ENCODE results near the gene TLCD4. TPM values are rescaled to one million over a fixed set of nuclear protein-coding genes. Genes with fewer than 3 reads are reported as not detected.

TLCD4 gene
- total RNA-seq, 1 experiment from 2014 or later = 14.1 TPM

DNA sequence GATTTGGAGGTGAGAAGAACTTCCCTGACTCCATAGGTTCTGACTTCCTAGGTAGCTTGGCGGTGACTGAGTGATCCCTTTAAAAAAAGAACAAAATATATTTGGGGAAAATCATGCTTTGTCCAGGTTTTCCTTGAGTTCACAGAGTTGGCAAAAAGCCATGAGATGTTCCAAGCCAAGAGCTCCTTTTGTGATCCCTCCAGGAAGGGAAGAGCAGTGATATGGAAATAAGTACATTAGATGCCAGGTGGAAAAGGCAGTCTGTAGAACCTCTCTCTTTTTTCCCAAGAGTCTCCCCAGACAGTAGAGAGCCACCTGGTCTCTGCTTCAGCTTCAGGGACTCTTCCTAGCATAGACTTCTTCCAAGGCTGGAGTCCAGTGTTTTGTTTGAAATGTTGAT lies 10.2 kb downstream of the TLCD4 start:
- no peak overlapping the region for H3K27ac Mint-ChIP-seq (ENCODE audit: unreplicated experiment)
- POLR2A ChIA-PET = no interaction called here

DNA sequence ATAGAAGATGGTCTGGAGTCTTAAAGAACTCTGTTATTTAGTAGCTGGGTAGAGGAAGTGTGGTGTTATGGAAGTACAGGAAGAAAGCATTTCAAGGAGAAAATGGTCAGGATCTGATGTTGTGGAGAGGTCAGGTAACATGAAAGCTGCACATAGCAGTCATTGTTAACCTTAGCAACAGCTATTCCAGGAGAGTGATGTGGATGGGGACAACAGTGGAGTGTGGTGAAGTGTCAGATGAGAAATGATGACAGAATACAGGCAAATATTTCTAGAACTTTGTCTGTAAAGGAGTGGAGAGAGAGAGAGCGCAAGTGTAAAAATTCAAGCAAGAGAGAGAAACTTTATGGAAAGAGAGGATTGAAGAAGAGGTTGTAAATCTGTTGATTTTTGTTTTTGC lies 15.6 kb downstream of the TLCD4 start:
- Mint-ChIP-seq H3K27me3 (ENCODE audit: insufficient read depth, unreplicated experiment) (no peaks in the 10 kb centered on the region), H3K9me3 (ENCODE audit: unreplicated experiment) (no peaks in the 10 kb centered on the region), H3K27ac (ENCODE audit: unreplicated experiment) (no peak overlapping the region), H3K36me3 (ENCODE audit: insufficient read depth, unreplicated experiment) (peaks cover 4% of the 10 kb centered on the region), H3K4me3 (ENCODE audit: unreplicated experiment) (no peak overlapping the region), H3K4me1 (ENCODE audit: low read depth, unreplicated experiment) (no peaks in the 10 kb centered on the region)
- BruUV-seq (replicated peaks) = no TSS peak
- no peaks in the 10 kb centered on the region for H3K9me3 ChIP-seq
- no peak overlapping the region for H3K4me3 ChIP-seq (ENCODE audit: low read depth, low read length)
- intact Hi-C loops (cut with micrococcal nuclease; ENCODE audit: unreplicated experiment) = no loop called here
- no peaks in the 10 kb centered on the region for H3K36me3 ChIP-seq (ENCODE audit: control insufficient read depth, insufficient read depth, low read length)
- TF ChIP-seq CTCF (IDR thresholded peaks at IDR 0.05; ENCODE audit: insufficient read depth in 1 of 2, low read depth in 1 of 2, low read length in 1 of 2, severe bottlenecking in 1 of 2, unreplicated experiment in 1 of 2) = no peak
- H3K4me1 ChIP-seq = no peaks in the 10 kb centered on the region
- ChIA-PET CTCF (interaction anchor here (0.7 kb wide), 1 partner anchor 91 kb away, joined by 5 read pairs; no protein-coding TSS in a partner anchor), POLR2A (no interaction called here)
- no peaks in the 10 kb centered on the region for H3K27me3 ChIP-seq (replicated peaks; ENCODE audit: control insufficient read depth, insufficient read depth, low read length)
- no peak for DNase-seq

More for the DNA sequence above, 10.2 kb downstream of the TLCD4 start:
- no peaks in the 10 kb centered on the region for H3K9me3 ChIP-seq
- CTCF ChIA-PET = no interaction called here
- Mint-ChIP-seq H3K4me1 (ENCODE audit: low read depth, unreplicated experiment) (peaks cover 7% of the 10 kb centered on the region), H3K4me3 (ENCODE audit: unreplicated experiment) (no peak overlapping the region), H3K27me3 (ENCODE audit: insufficient read depth, unreplicated experiment) (no peaks in the 10 kb centered on the region), H3K36me3 (ENCODE audit: insufficient read depth, unreplicated experiment) (no peaks in the 10 kb centered on the region), H3K9me3 (ENCODE audit: unreplicated experiment) (no peaks in the 10 kb centered on the region)
- no peak overlapping the region for H3K4me3 ChIP-seq (ENCODE audit: low read depth, low read length)
- peaks cover 10% of the 10 kb centered on the region; the same call in 1 of the 2 replicates for H3K4me1 ChIP-seq
- intact Hi-C loops (cut with micrococcal nuclease; ENCODE audit: unreplicated experiment) = no loop called here
- no TSS peak for BruUV-seq (replicated peaks)
- no peak for DNase-seq
- no peak for TF ChIP-seq CTCF (IDR thresholded peaks at IDR 0.05; ENCODE audit: insufficient read depth in 1 of 2, low read depth in 1 of 2, low read length in 1 of 2, severe bottlenecking in 1 of 2, unreplicated experiment in 1 of 2)
- no peaks in the 10 kb centered on the region for H3K27me3 ChIP-seq (replicated peaks; ENCODE audit: control insufficient read depth, insufficient read depth, low read length)
- no peaks in the 10 kb centered on the region for H3K36me3 ChIP-seq (ENCODE audit: control insufficient read depth, insufficient read depth, low read length)

- no peak for DNase-seq
- no peaks in the 10 kb centered on the region for H3K9me3 ChIP-seq
- ChIA-PET POLR2A (no interaction called here), CTCF (interaction anchor here (1.1 kb wide), 1 partner anchor 100 kb away, joined by 5 read pairs; no protein-coding TSS in a partner anchor)
- H3K4me3 Mint-ChIP-seq (ENCODE audit: unreplicated experiment) = no peak overlapping the region
- peaks cover 4% of the 10 kb centered on the region for H3K36me3 Mint-ChIP-seq (ENCODE audit: insufficient read depth, unreplicated experiment)
- no peak for TF ChIP-seq CTCF (IDR thresholded peaks at IDR 0.05; ENCODE audit: insufficient read depth in 1 of 2, low read depth in 1 of 2, low read length in 1 of 2, severe bottlenecking in 1 of 2, unreplicated experiment in 1 of 2)
- no peaks in the 10 kb centered on the region for H3K27me3 ChIP-seq (replicated peaks; ENCODE audit: control insufficient read depth, insufficient read depth, low read length)
- no peaks in the 10 kb centered on the region for H3K4me1 ChIP-seq
- intact Hi-C loops (cut with micrococcal nuclease; ENCODE audit: unreplicated experiment) = no loop called here
- H3K36me3 ChIP-seq (ENCODE audit: control insufficient read depth, insufficient read depth, low read length) = no peaks in the 10 kb centered on the region
- no peak overlapping the region for H3K4me3 ChIP-seq (ENCODE audit: low read depth, low read length)
- no peaks in the 10 kb centered on the region for H3K4me1 Mint-ChIP-seq (ENCODE audit: low read depth, unreplicated experiment)
- H3K27me3 Mint-ChIP-seq (ENCODE audit: insufficient read depth, unreplicated experiment) = no peaks in the 10 kb centered on the region
- BruUV-seq (replicated peaks) = no TSS peak
- no peak overlapping the region for H3K27ac Mint-ChIP-seq (ENCODE audit: unreplicated experiment)
- H3K9me3 Mint-ChIP-seq (ENCODE audit: unreplicated experiment) = no peaks in the 10 kb centered on the region
Measured at GRCh38 chr1:95133687-95134086, 16.5 kb downstream of the TLCD4 start.

Measured in Caco-2 (cell line).